Activated CD4-positive, alpha-beta memory T cell treated with anti-CD3 and anti-CD28 coated beads for 36 hours (primary cell): ENCODE results near the gene RNF166. TPM values are rescaled to one million over a fixed set of nuclear protein-coding genes. Genes with fewer than 3 reads are reported as not detected.

Source experiments
- CTCF ChIA-PET: fragments of 350-600 bp; sonication (Branson Sonifier 250); formaldehyde crosslinking; loops from one replicate; lab custom pipeline; 2021; ENCODE audit warnings: antibody characterized with exemption, inconsistent platforms; lab: Charles Lee
- POLR2A ChIA-PET: fragments of 350-600 bp; sonication (Branson Sonifier 250); formaldehyde crosslinking; loops from one replicate; lab custom pipeline; 2021; ENCODE audit warnings: antibody characterized with exemption; lab: Charles Lee
- DNase-seq: peaks from one replicate; pipeline ENCODE4 v3.0.0-alpha.2; 2020
- H3K27ac Mint-ChIP-seq: one replicate; pipeline ENCODE4 v1.8.0; 2021; ENCODE audit warnings: mixed read lengths
- H3K27me3 Mint-ChIP-seq: one replicate; pipeline ENCODE4 v1.8.0; 2021; ENCODE audit warnings: mixed read lengths
- H3K36me3 Mint-ChIP-seq: one replicate; pipeline ENCODE4 v1.8.0; 2021; ENCODE audit warnings: mixed read lengths
- H3K4me1 Mint-ChIP-seq: one replicate; pipeline ENCODE4 v1.8.0; 2021; ENCODE audit warnings: low read depth, mixed read lengths
- H3K4me3 Mint-ChIP-seq: one replicate; pipeline ENCODE4 v1.8.0; 2021; ENCODE audit warnings: mild to moderate bottlenecking, mixed read lengths
- H3K9me3 Mint-ChIP-seq: one replicate; pipeline ENCODE4 v1.8.0; 2021; ENCODE audit warnings: mixed read lengths
- intact Hi-C: fragments of 100-400 bp; cut with micrococcal nuclease; formaldehyde crosslinking; loops from one replicate; pipeline ENCODE4 v1.15.1; 2023
- total RNA-seq, 2 experiments: library from RNA; stranded (reverse); gene quantifications; one replicate each; pipeline ENCODE4 v1.2.3, GENCODE V29; 2021

RNF166 gene
- total RNA-seq, 2 experiments from 2014 or later: 46.4 to 55.6 TPM

DNA sequence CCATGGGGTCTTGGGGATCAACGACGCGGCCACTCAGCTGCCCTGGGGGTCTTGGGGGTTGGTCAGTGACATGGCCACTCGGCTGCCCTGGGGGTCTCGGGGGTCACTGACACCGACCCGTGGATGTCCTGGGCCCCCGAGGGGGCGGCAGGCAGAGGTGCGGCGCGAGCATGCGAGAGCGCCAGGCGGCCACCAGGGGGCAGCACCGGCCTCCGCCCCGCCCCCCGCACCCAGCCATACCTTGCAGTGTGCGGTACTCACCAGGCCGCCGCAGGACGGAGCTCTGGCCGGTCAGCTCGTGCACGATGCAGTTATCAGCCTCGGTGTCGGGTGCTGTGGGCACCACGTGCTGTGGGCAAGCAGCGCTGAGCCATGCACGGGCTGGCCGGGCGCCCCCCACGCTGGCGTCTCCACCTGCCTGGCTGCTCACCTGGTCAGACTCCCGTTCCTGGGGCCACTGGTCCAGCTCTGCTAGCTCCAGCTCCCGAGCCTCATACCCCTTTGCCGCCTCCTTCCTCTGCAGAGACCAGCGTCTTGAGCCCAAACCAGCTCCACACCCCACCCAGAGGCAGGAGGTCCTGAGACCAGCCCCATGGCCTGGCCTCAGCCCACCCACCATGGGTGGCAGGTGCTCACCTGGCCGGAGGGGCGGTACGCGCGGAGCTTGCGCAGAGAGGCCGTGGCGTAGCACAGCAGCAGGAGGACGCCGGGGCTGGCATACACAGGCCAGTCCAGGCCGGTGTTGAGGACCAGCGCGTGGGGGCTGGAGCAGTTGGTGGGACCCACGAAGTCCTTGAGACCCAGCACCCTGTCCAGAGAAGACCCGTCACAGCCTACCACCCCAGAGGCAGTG lies 31.3 kb upstream of the RNF166 start:
- H3K9me3 Mint-ChIP-seq: no peaks in the 10 kb centered on the region
- DNase-seq: peak; percentile 82
- peaks cover 9% of the 10 kb centered on the region for H3K4me1 Mint-ChIP-seq
- ChIA-PET POLR2A (interaction anchor here (1.0 to 1.3 kb wide), 3 partner anchors 43 to 74 kb away, joined by 4 to 7 read pairs (median 5); partner anchors contain the start of gene APRT), CTCF (interaction anchor here (0.6 to 6.0 kb wide), 46 partner anchors 9 to 824 kb away, joined by 3 to 118 read pairs (median 5); partner anchors contain the start of genes APRT, CDH15, PIEZO1 and ZC3H18)
- intact Hi-C loops: loop anchor here (2.0 kb wide), 1 partner anchor 45 kb away; no protein-coding TSS in a partner anchor
- peaks cover 2% of the 10 kb centered on the region for H3K36me3 Mint-ChIP-seq
- no peak overlapping the region for H3K27ac Mint-ChIP-seq
- H3K27me3 Mint-ChIP-seq: no peaks in the 10 kb centered on the region
- H3K4me3 Mint-ChIP-seq: no peak overlapping the region

DNA sequence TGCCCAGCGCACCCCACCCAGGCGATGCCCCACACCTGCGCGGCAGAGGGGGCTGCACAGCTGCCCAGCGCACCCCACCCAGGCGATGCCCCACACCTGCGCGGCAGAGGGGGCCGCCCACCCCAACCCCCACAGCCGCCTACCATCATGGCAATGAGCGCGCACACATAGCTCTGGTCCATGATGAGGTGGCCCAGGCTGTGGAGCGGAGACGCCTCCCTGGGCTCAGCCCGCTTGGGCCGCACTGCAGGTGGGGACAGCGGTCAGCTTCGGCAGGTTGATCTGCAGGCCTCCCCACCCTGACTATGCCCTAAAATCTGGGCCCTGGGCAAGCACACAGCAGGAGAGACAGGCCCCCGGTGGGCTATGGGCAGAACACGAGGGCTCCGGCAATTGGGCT lies 30.3 kb upstream of the RNF166 start:
- no peak overlapping the region for H3K27ac Mint-ChIP-seq

DNA sequence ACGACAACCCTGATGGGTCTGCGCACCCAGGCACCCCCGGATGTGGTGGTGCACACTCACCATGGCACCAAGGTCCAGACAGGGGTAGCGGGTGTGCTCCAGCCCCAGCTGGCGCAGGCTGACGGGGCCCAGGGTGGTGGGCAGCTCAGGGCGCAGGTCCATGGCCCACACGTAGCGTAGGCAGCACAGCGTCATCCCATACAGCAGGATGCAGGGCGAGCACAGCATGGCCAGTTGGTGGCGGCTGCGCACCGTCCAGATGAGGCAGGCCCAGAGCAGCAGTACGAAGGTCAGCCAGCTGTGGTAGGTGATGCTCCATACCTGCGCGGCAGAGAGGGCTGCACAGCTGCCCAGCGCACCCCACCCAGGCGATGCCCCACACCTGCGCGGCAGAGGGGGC lies 29.9 kb upstream of the RNF166 start:
- H3K9me3 Mint-ChIP-seq: no peaks in the 10 kb centered on the region
- H3K27me3 Mint-ChIP-seq: no peaks in the 10 kb centered on the region
- CTCF ChIA-PET: interaction anchor here (1.1 to 6.0 kb wide), 11 partner anchors 11 to 122 kb away, joined by 3 to 118 read pairs (median 16); partner anchors contain the start of gene PIEZO1
- intact Hi-C loops: loop anchor here (2.0 kb wide), 1 partner anchor 47 kb away; no protein-coding TSS in a partner anchor
- no peak overlapping the region for H3K27ac Mint-ChIP-seq
- POLR2A ChIA-PET: interaction anchor here (1.0 kb wide), 1 partner anchor 45 kb away, joined by 3 read pairs; no protein-coding TSS in a partner anchor
- no peak overlapping the region for H3K4me3 Mint-ChIP-seq
- H3K4me1 Mint-ChIP-seq: peaks cover 9% of the 10 kb centered on the region
- DNase-seq: no peak
- peaks cover 6% of the 10 kb centered on the region for H3K36me3 Mint-ChIP-seq

More for the DNA sequence above, 30.3 kb upstream of the RNF166 start:
- DNase-seq: no peak
- no peaks in the 10 kb centered on the region for H3K9me3 Mint-ChIP-seq
- H3K4me3 Mint-ChIP-seq: no peak overlapping the region
- peaks cover 9% of the 10 kb centered on the region for H3K4me1 Mint-ChIP-seq
- intact Hi-C loops: loop anchor here (2.0 kb wide), 1 partner anchor 46 kb away; no protein-coding TSS in a partner anchor
- H3K27me3 Mint-ChIP-seq: no peaks in the 10 kb centered on the region
- CTCF ChIA-PET: interaction anchor here (0.8 to 6.0 kb wide), 17 partner anchors 10 to 435 kb away, joined by 3 to 118 read pairs (median 16); partner anchors contain the start of genes APRT, CDH15, PIEZO1 and ZC3H18
- POLR2A ChIA-PET: interaction anchor here (1.0 to 1.3 kb wide), 2 partner anchors 45 to 47 kb away, joined by 3 to 5 read pairs; no protein-coding TSS in a partner anchor
- peaks cover 2% of the 10 kb centered on the region for H3K36me3 Mint-ChIP-seq

GRCh38 chr16:88735616-88736015 lies 29.4 kb upstream of the RNF166 start:
- ChIA-PET POLR2A (interaction anchor here (1.0 kb wide), 1 partner anchor 46 kb away, joined by 3 read pairs; no protein-coding TSS in a partner anchor), CTCF (interaction anchor here (1.1 to 6.0 kb wide), 6 partner anchors 11 to 123 kb away, joined by 3 to 118 read pairs (median 26); partner anchors contain the start of gene PIEZO1)
- intact Hi-C loops: loop anchor here (2.0 kb wide), 1 partner anchor 47 kb away; no protein-coding TSS in a partner anchor
- DNase-seq: no peak
- Mint-ChIP-seq H3K27ac (no peak overlapping the region), H3K36me3 (peaks cover 8% of the 10 kb centered on the region), H3K27me3 (no peaks in the 10 kb centered on the region), H3K4me3 (no peak overlapping the region), H3K4me1 (peaks cover 9% of the 10 kb centered on the region), H3K9me3 (no peaks in the 10 kb centered on the region)

GRCh38 chr16:88735121-88735520 lies 28.9 kb upstream of the RNF166 start:
- no peak for DNase-seq
- Mint-ChIP-seq H3K36me3 (peaks cover 8% of the 10 kb centered on the region), H3K27me3 (no peaks in the 10 kb centered on the region), H3K4me1 (peaks cover 9% of the 10 kb centered on the region), H3K9me3 (no peaks in the 10 kb centered on the region), H3K27ac (no peak overlapping the region), H3K4me3 (no peak overlapping the region)
- intact Hi-C loops: no loop called here
- ChIA-PET POLR2A (no interaction called here), CTCF (interaction anchor here (1.1 to 6.0 kb wide), 5 partner anchors 12 to 123 kb away, joined by 3 to 118 read pairs (median 16); partner anchors contain the start of gene PIEZO1)

- no peak overlapping the region for H3K27ac Mint-ChIP-seq
- intact Hi-C loops: no loop called here
- POLR2A ChIA-PET: no interaction called here
Measured at GRCh38 chr16:88734361-88734728, 28.1 kb upstream of the RNF166 start.

DNA sequence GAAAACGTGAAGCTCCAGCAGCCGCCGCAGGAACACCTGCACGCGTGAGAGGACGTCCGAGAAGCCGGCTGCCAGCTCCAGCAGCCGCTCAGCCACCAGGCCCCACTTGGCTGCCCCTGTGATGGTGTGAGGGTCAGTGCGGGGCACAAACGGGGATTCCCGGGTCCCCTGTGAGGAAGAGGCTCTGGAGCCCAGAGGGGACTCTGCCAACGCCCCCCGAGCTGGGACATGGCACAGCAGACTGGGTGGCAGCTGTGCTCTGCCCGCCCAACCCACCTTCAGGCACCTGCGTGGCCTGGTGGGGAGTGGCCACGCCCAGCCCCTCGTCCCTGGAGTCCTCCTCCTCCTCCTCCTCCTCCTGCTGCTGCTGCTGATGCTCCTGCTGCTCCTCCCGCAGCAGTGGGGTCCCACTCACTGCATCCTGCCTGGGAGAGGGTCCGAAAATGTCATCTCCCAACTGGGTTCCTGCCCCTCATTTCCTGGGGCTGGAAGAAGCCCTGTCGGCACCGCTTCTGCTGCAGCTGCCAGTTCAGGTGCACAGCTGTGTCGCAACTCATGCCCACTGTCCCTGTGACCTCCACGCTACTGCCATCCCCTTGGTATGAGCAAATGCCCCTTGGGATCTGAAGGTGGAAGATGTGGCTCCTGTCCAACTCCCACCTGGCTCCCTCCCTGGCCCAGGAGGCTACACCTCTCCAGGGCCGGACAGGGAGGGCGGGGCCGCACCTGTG lies 27.6 kb upstream of the RNF166 start:
- Mint-ChIP-seq H3K27ac (no peak overlapping the region), H3K9me3 (no peaks in the 10 kb centered on the region), H3K4me1 (peaks cover 8% of the 10 kb centered on the region), H3K27me3 (no peaks in the 10 kb centered on the region), H3K4me3 (no peak overlapping the region), H3K36me3 (peaks cover 12% of the 10 kb centered on the region)
- CTCF ChIA-PET: interaction anchor here (0.7 to 6.0 kb wide), 4 partner anchors 13 to 434 kb away, joined by 3 to 118 read pairs (median 28); partner anchors contain the start of gene PIEZO1
- intact Hi-C loops: no loop called here
- POLR2A ChIA-PET: no interaction called here
- DNase-seq: no peak

More at GRCh38 chr16:88734361-88734728, 28.1 kb upstream of the RNF166 start:
- Mint-ChIP-seq H3K27me3 (no peaks in the 10 kb centered on the region), H3K4me3 (no peak overlapping the region), H3K36me3 (peaks cover 12% of the 10 kb centered on the region), H3K9me3 (no peaks in the 10 kb centered on the region), H3K4me1 (peaks cover 9% of the 10 kb centered on the region)
- CTCF ChIA-PET: interaction anchor here (4.1 to 6.0 kb wide), 2 partner anchors 13 to 47 kb away, joined by 52 to 118 read pairs; partner anchors contain the start of gene PIEZO1
- DNase-seq: no peak

DNA sequence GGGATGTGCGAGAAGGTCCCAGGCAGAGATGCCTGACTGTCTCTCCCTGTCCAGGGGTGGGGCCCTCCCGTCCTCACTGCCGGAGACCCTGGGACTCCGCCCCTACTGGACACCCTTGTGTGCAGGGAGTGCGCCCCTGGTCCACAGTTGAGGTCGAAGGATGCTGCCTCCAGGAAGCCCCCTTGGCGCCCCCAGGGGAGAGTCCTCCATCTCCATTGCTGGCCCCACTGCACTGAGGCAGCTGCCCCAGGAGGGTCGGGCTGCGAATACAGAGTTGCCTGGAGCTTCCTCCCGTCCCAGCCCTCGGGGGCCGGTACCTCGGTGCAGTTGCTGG lies 26.7 kb upstream of the RNF166 start:
- Mint-ChIP-seq H3K9me3 (no peaks in the 10 kb centered on the region), H3K27me3 (no peaks in the 10 kb centered on the region), H3K27ac (no peak overlapping the region), H3K4me3 (no peak overlapping the region), H3K4me1 (peaks cover 5% of the 10 kb centered on the region), H3K36me3 (peaks cover 12% of the 10 kb centered on the region)
- intact Hi-C loops: no loop called here
- CTCF ChIA-PET: no interaction called here
- DNase-seq: no peak
- POLR2A ChIA-PET: no interaction called here

- no peaks in the 10 kb centered on the region for H3K4me1 Mint-ChIP-seq
- H3K27ac Mint-ChIP-seq: no peak overlapping the region
- no peaks in the 10 kb centered on the region for H3K27me3 Mint-ChIP-seq
- peaks cover 16% of the 10 kb centered on the region for H3K36me3 Mint-ChIP-seq
- ChIA-PET CTCF (no interaction called here), POLR2A (no interaction called here)
- intact Hi-C loops: no loop called here
- no peak overlapping the region for H3K4me3 Mint-ChIP-seq
- DNase-seq: no peak
- no peaks in the 10 kb centered on the region for H3K9me3 Mint-ChIP-seq
Measured at GRCh38 chr16:88732172-88732960, 26.2 kb upstream of the RNF166 start.

GRCh38 chr16:88731699-88732098 lies 25.5 kb upstream of the RNF166 start:
- Mint-ChIP-seq H3K36me3 (peaks cover 16% of the 10 kb centered on the region), H3K4me3 (no peak overlapping the region), H3K9me3 (no peaks in the 10 kb centered on the region), H3K27ac (no peak overlapping the region), H3K27me3 (no peaks in the 10 kb centered on the region), H3K4me1 (no peaks in the 10 kb centered on the region)
- intact Hi-C loops: no loop called here
- no peak for DNase-seq
- CTCF ChIA-PET: no interaction called here
- POLR2A ChIA-PET: no interaction called here
